Stimulated activated naive CD8-positive, alpha-beta T cell treated with anti-CD3 and anti-CD28 coated beads, Interleukin-15, Interleukin-2, amounts not matched to agents 100 U/mL and 50 U/mL, for 24 hours (primary cell): ENCODE data around the gene DPH3.
"Not testable (repeated sequence)": the region's sequence is repeated elsewhere in the genome, so short reads cannot be mapped to it uniquely, and the experiment has no call there.

Source experiments
- ATAC-seq: fragments of 150-1000 bp; cut with Tn5 transposase; one replicate; pipeline ENCODE4 v1.10.0; 2021
- DNase-seq: peaks from one replicate; pipeline ENCODE4 v3.0.0; 2021

DPH3 gene

DNA sequence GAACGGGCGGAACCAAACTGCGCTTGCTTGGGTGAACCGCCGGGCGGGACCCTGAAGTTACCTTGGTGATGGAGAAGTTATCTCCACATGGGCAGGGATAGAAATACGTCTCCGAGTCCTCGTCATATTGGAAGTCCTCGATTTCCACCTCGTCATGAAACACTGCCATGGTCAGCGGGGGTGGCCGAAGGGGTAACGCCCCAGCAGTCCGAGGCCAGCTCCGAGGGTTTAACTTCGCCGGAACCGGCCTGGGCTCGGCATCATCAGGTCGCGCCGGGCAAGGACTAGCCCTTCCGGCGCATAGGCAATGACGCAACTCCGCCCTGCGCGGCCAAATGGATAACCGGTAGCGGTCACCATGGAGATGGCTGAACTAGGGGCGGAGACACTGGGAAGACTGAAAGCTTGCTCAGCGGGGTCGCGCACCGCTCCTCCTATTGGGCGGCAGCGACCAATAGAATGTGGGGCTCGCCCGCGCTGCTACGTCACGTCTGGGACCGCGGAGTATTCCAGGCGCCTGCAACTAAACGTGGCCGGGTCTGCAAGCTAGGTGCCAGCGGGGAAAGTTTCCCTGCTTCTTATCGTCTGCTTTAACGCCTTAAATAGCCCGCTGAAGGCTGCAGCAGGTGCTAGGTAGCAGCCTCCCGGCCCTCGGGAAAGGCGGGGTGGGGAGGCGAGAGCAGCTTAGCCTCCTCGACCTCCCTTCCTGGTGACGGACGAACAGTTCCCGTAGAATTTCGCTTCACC, at the start of gene DPH3, which contains the start of gene OXNAD1:
TSS of gene DPH3 (minus strand) at position 236 of the 747 bp plus-strand sequence. CDS start at position 169, 67 bp downstream.
TSS of gene OXNAD1 (plus strand) at position 505 of the 747 bp plus-strand sequence. CDS start 5,741 bp downstream, outside the sequence.
- DNase-seq: peak; percentile 99
- peak; percentile 98 for ATAC-seq

DNA sequence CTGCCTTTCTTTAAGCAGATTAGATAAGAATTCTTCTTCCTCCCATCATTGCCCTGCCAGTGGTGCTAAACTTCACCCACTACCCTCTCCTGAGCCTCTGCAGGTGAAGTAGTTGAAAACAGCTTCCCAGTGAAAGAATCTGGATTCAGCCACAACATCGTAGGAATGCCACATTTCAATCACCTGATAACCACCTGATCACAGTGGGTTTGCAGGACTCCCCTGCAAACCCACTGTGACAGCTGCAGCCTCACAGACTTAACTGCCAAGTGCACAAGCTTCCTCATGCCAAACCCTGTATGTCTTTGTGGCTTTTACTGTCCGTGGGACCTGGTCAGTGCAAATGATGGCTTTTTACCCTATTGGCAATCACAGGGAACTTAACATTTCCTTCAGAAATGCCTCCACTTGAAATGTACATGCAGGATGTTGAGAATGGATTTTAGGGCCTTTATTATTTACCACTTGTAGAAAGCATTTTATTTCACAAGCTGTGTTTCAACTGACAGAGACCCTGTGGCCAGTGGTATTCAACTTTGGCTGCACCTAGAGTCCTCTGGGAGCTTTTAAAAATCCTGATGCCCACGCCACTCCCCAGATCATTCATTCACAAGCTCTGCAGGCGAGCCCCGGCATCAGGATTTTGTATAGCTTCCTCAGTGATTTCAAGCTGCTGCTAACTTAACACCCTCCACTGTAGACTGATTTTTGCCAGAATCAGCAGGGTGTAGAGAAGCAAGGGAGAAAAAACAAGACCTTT, 49.3 kb upstream of the DPH3 start:
- no peak for DNase-seq

DNA sequence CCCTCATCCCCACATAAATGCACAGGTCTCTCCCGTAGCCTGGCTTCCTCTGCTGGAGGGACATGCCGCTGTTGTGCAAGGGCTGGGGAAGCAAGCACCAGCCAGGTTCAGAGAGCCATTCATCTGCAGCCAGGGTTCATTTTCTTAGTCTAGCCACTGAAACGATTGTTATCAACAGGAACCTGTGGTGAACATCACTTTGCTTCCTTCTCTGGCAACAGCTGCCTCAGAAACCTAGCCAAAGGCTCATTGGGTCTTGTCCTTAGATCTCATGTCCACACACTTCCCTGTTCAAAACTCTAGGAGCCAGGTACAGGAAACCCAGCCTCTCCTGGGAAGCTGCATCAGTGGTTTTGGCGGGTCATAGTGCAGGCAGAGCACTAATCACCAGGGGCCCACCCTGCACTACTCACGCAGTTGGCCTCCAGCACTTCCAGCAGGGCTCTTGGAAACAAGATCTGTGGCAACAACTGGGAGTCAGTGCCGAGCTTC, 47.3 kb upstream of the DPH3 start:
- DNase-seq (peak; percentile 37), ATAC-seq (peak; percentile 33)

More for the DNA sequence above, 49.3 kb upstream of the DPH3 start:
- ATAC-seq: no peak

DNA sequence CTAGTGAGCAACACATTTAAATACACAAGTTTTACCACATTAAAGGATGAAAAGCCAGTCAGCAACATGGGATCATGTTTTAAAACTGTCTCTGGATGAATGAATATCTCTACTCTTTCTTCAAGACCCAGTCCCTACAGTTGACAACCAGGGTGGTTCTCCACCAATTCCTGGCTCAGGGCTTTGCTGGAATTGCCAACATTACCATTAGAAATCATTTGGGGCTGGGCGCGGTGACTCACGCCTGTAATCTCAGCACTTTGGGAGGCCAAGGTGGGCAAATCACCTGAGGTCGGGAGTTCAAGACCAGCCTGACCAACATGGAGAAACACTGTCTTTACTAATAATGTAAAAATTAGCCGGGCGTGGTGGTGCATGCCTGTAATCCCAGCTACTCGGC, 45.7 kb upstream of the DPH3 start:
- not testable (repeated sequence) for DNase-seq, ATAC-seq

DNA sequence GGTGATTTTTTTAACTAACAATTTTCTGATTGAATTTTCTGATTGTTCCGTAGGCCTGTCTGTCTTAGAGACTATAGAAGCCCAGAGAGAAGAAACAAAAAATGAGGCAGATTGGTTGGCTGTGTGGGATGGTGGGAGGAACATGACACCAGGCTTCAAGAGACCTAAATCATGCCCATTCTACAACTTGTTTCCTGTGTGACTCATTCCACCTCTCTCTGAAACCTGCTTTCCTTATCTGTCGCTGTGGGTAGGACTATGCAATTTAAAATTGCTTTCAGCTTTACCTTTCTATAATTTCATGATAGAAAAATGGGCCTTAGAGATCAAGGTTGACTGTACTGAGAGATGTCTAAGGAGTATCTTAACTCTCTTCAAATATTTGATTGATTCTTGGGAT, 44.8 kb upstream of the DPH3 start:
- DNase-seq (no peak), ATAC-seq (peak; percentile 87)

DNA sequence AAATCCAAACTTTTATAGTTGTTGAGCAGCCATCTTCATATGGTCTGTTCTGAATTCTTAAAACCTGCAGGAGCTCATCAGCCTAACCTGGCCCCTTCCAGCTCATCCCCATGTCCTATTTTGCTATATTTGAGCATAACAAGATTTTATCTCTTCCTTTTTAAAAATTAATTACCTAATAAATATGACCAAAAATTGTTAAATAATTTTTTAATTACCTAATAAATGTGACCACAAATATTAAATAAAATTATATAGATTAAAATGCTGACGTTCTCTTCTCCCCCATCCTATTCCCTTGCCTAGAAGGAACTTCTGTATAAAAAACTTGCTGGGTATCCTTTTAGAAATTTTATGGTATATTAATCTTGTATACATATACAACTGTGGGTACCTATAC, 44.0 kb upstream of the DPH3 start:
- ATAC-seq: no peak
- no peak for DNase-seq

DNA sequence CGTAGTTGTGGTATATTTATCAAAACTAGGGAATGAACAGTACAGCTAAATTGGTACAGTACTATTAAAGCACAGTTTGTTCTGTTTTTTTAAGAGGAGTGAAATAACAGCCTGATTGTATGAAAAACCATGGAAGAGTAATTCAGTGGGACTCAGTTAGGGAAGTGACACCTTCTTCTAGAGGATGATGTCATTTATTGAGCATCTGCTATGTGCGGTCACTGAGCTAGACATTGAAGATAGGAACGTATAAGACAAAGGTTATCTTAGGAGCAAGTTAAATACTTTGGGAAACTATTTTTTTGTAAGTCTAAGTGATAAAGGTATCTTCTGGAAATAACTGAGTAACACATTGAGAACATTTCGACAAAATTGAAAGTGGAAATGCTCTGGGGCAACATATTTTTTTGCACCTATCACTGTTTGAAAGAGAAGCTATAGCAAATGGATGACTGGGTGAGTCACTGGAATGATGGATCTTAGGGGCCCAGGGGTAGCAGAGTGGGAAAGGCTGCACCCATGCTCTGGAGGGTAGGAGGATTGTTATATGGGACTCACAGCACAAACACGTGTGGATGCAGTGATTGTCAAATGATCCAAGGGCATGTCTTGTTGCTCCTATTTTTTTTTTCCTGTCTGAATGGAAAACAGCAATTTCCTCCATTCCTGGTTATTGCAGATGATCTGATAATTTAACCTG, 43.2 kb upstream of the DPH3 start:
- no peak for ATAC-seq
- no peak for DNase-seq

DNA sequence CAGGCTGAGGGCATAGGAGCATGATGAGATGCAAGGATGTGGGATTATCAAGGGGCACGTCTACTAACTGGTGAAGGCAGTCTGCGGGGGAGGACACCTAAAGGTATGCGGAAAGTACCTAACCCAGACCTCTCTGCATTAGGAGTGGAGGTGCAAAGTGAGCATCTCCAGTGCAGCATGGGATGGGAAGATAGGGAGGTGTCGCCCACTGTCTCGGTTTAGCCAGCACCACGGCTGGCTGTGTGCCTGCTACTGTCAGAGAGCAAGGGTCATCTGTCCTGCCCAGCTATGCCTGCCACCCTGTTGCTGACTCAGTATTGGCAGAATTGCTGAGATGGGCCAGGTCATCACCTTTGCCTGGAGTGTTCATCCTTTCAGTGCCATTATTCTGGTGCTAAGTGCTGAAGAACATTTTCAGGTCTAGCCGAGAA, 40.4 kb upstream of the DPH3 start:
- peak; percentile 64 for DNase-seq

DNA sequence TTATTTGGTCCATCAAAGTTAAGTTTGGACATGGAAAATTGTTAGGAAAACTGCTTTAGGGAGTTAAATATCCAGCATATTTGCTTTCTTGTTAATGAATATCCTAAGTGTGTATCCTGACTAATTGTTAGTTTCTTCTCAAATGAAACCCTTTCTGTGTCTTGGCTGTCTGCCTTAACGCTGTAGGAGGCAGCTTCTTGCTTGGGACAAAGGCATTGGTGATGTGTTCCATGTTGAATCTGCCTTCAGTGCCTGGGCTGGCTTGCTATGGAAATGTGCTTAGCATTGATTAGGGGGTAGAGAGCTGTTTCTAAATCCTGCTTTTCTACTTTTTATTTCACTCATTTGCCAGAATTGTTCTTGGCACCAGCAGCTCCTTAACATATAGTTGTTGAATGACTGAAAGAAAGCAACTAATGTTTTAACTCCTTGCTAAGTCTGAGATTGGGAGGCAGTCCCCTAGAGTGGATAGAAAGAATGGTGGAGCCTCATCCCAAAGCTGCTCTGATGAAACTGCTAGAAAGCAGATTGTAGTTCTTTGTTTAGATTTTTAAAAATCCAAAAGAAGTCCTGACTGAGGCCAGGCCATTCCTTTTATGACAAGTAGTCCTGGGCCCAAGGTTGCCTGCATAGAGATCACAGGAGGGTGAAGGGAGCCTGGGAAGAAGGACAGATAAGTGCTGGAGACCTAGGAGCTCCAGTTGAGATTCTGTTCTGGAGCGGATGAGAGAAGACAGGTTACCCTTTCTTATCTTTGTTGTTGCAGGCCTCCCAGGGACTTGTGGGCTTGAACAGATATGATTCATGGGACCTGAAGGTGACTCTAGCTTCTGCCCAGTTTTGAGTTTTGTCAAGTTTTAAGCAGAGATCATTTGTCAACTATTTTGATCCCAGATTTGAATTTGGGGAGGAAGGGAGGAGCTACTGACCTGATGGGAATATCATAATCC, 39.6 kb upstream of the DPH3 start:
- peak; percentile 37 for ATAC-seq
- DNase-seq: no peak

More for the DNA sequence above, 40.4 kb upstream of the DPH3 start:
- ATAC-seq: peak; percentile 52

DNA sequence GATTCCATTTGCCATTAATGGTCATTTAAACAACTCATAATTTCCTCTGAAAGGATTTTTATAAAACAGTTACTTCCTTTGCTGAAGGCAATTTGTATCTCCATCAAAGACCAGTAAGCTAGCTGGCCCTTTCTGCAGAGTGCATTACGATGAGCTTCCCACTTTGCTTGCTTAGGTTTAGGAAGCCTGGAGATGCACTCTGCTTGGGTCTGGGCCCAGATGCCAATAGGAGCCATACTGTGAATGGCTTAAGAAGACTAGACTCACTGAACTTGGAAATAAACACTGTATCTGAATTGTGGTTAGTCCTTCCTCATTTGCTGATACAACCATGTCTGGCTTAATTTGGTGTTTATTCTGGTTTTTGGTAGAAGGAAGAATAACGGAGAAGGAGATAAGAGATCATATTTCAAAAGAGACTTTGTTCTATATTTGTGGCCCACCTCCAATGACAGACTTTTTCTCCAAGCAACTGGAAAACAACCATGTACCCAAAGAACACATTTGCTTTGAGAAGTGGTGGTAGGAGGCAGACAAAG, 38.4 kb upstream of the DPH3 start:
- no peak for DNase-seq
- ATAC-seq: no peak

DNA sequence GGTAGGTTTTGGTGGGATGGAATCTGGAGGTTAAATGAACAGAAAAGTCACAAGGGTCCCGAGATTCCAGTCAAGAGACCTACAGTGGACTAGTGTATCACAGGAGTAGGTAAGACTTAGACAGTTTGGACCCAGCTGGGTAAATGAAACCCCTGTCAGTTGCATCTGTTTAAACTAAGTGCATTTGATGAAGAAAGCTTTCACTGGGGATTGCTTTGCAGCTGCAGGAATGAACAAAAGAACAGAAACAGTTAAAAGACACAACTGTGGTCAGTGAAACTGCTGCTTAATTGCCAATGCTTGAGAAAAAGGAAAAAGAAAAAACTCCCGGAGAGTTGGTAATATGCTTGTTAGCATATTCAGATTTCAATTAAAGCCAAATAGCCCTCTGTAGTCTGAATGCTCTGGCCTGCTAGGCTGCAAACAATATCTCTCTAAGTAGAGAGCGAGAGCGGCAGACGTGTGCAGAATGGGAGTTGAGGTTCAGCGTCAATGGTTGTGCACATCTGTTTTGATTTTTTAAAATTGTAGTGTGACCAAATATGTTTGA, 37.4 kb upstream of the DPH3 start:
- ATAC-seq (no peak), DNase-seq (no peak)

DNA sequence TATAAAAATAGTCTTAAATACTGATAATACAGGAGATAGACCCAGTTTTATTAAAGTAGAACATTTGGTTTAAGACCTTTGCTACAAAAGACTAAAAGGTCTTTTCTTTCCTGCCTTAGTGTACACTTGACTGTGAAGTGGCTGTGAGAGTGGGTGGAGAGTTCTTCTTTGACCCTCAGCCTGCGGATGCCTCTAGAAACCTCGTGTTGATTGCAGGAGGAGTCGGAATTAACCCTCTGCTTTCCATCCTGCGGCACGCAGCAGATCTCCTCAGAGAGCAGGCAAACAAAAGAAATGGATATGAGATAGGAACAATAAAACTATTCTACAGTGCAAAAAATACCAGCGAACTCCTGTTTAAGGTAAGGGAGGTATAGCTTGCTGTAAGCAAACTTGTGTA, 36.8 kb upstream of the DPH3 start:
- DNase-seq (peak; percentile 42), ATAC-seq (peak; percentile 44)

DNA sequence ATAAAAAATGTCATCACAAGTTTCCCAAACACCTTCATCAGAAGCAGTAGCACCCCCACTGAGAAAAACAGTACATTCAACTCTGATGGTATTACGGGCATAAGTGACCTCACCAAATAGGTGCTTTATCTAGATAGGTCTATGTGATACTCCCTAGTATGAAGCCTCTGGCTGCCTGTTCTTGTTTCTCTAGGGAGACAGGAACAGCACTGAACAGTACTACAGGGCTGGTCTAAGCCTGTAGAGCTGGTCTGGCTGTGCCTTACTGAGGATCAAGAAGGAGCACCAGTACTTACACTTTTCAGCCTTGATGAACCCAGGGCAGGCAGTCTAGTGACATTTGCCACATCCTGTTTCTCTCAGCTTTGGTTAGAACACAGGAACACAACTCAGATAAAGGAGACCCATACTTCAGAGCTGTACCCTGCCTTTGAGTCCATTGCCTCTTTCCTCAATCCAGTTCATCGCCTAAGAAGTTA, 36.2 kb upstream of the DPH3 start:
- DNase-seq (peak; percentile 36), ATAC-seq (peak; percentile 58)

DNA sequence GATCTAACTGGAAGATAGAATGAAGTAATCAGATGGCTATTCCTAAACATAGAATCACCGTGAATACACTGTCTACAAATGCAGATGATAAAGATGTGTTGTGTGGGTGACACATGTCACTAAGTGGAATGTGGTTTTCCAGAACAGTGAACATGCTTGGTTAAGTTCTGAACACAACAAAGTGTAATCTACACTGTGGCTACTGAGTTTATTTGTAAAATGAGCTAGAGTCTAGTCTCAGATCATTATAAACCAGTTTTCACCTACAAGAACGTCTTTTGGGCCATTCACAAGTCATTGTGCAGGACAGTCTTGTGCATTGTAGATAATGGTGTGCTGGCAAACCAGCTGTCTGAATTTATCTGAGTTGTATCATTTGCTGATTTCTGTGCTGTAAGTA, 35.6 kb upstream of the DPH3 start:
- DNase-seq (no peak), ATAC-seq (peak; percentile 39)

DNA sequence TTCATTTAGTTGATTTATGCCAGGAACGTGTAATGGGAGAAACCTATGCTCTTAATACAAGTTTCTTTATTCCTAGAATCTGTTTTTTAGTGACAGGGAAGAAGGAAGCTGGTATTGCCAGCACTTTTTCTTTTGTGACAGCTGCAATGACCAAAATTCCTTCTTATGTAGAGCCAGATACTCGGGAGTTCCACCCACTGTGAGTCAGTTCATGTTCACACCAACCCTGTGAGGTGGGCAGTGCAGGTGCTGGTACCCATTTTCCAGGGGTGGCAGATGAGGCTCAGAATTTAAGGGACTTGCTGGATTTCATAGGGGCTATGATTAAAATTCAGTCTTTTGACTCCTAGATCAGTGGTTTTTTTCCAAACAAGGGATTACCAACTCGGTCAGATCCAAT, 35.0 kb upstream of the DPH3 start:
- ATAC-seq: no peak

DNA sequence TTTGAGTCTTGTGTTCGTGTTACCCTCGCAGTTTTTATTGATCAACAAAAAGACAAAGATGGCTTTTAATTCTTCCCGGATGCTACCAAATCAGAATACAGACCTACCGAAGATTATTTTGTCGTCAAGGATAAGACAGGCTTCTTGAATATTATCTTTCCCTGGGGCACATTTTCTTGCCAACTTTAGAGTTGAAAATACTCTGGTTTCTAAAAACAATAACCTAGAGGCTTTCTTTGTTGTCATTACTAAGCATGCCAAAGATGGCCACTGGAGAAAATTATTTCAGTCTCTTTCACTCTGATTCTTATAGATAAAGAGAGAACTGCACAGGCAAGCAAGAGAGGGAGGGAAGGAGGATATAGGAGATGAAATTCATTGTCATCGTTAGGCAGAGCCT, 34.1 kb upstream of the DPH3 start:
- DNase-seq: no peak
- no peak for ATAC-seq

More for the DNA sequence above, 35.0 kb upstream of the DPH3 start:
- DNase-seq: no peak

DNA sequence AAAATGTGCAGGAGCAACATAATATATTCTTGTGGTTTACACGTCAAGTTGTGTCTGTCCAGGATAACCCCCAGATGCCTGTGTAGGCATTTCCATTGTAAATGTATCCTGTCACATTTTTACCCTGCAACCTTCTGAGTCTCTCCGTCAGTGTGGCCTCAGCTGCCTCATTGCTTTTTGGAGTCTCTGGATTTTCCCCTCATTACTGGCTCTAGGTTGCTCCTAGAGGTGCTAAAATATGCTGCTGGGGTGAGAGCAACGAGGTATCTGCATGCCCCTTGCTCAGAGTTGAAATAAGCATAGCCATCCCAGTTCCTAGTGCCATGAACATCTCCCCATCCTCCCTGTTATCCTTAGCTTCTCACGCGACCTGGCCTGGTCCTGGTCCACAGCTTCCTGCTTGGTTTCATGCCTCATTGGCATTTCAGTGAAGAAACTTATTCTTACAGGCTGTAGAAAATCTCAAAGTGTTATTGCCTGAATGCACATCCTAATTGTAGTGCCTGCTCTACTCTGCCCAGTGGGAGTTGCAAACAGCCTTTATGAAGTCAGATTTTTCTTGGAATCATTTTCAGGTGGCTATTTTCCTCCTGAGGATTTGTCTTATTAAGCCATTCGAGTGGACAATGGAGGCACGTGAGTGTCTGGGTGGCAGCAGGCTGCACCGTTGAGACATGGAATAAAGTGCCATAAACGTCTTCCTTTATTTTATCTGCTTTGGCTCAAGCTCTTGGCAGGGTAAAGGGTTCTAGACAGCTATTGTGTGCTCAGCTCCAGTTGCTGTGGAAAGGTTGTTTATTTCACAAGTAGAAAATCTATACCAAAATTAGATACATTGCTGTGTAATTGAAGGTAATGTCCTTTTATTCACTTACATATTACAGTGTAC, 33.5 kb upstream of the DPH3 start:
- no peak for ATAC-seq
- no peak for DNase-seq

DNA sequence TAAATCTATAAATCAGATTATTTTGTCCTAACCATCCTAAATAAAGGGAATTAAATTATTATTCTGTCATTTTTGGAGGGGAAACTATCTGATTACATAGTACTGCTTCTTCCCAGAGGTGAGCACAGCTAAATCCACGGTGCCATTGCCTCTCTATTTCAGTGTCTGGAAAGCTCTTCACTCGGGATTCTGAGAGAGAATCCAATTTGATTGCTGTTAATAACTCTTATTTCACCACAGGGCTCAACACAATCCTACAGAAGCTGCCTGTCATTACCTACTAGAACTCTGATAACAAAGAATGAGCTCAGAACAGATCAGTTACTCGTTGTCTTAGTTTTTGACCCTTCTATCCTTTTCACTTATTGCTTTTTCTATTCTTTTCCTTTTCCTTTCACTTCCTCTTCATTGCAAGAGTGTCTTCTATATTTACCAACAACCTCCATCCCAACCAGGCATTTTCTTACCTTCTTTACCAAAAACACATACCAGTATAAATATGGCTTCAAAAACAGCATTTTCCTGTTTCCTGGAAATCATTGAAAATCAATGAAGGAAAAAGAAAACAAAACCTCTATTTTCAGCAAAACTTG, 30.7 kb upstream of the DPH3 start:
- ATAC-seq: no peak
- DNase-seq: no peak

DNA sequence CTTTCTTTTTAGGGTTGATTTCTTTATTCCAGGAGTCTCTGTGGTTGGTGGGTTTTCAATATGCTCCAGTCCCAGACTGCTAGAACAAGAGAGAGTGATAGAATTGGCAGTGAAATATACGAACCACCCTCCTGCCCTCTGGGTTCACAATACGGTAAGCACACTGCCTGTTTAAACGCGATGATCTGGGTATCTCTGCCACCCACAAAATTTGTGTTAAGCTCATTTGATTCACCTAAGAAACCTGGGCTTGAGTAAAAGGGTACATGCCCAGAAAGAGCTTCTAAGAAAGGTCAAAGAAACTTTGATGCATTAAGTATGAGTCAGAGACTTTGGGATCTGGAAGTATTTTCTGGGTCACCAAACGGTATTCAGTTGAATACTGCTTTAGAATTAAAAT, 30.1 kb upstream of the DPH3 start:
- DNase-seq: peak; percentile 33
- ATAC-seq: peak; percentile 82
